ENCODE measurements around the gene RICTOR.
"Not testable (repeated sequence)": the region's sequence is repeated elsewhere in the genome, so short reads cannot be mapped to it uniquely, and the experiment has no call there.

The RICTOR gene

DNA sequence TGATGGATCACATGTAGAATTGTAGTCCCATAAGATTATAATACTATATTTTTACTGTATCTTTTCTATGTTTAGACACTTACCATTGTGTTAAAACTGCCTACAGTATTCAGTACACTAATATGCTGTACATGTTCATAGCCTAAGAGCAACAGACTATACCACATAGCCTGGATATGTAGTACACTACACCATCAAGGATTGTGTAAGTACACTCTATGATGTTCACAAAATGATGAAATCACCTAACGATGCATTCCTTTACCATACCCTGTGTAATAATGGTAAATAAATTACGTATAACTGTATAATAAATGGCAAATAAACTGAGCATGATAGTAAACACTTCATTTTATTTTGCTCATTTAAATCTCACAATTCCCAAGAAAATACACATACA lies 60.3 kb downstream of the RICTOR start:
- no peak for DNase-seq (ENCODE audit: low spot score)

DNA sequence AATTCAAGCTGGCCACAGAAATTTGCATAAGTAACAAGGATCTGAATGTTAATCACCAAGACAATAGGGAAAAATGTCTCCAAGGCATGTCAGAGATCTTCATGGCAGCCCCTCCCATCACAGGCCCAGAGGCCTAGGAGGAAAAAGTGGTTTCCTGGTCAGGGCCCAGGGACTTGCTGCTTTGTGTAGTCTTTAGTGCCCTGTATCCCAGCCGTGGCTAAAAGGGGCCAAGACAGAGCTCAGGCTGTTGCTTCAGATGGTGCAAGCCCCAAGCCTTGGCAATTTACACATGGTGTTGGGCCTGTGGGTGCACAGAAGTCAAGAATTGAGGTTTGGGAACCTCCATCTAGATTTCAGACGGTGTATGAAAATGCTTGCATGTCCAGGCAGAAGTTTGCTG lies 63.2 kb downstream of the RICTOR start:
- DNase-seq (ENCODE audit: low spot score) = not testable (repeated sequence)

DNA sequence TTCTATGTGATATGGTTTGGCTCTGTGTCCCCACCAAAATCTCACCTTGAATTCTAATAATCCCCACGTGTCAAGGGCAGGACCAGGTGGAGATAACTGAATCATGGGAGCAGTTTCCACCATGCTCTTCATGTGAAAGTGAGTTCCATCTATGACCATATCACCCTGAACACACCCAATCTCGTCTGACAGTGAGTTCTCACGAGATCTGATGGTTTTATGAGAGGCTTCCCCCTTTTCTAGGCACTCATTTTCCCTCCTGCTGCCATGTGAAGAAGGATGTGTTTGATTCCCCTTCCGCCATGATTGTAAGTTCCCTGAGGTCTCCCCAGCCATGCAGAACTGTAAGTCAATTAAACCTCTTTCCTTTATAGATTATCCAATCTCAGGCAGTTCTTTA lies 64.2 kb downstream of the RICTOR start:
- DNase-seq (ENCODE audit: low spot score) = no peak

DNA sequence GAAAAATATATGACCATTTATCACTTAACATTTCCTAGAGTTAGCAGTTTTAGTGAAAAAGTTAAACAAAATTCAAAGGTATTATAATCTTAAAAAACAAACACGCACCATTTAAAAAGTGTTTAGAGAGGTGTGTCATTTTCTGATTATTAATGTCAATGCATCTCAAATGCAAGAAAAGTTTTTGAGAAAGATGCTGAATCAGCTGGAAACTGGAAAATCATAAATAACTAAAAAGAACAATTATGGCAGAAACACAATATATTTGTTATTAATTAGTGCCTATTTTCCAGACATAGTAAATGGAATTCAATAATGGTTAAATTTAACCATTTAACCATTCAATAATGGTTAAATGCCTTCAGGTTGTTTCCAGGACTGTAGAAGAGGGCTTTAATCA lies 64.9 kb downstream of the RICTOR start:
- no peak for DNase-seq (ENCODE audit: low spot score)

DNA sequence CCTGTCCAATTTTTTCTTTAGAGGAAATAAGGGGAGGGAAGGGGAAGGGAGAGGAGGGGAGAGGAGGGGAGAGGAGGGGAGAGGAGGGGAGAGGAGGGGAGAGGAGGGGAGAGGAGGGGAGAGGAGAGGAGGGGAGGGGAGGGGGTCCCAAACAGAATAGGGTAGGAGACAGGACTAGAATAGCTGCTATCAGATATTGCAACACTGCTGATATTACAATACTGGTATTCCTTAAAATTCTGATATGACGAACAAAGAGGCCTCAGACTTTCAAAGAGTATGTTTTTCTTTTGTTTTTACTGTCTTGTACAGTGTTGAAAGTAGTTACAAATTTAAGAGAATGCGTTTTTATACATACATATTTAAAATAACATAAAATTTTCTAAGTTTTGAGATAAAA lies 67.5 kb downstream of the RICTOR start:
- no peak for DNase-seq (ENCODE audit: low spot score)

DNA sequence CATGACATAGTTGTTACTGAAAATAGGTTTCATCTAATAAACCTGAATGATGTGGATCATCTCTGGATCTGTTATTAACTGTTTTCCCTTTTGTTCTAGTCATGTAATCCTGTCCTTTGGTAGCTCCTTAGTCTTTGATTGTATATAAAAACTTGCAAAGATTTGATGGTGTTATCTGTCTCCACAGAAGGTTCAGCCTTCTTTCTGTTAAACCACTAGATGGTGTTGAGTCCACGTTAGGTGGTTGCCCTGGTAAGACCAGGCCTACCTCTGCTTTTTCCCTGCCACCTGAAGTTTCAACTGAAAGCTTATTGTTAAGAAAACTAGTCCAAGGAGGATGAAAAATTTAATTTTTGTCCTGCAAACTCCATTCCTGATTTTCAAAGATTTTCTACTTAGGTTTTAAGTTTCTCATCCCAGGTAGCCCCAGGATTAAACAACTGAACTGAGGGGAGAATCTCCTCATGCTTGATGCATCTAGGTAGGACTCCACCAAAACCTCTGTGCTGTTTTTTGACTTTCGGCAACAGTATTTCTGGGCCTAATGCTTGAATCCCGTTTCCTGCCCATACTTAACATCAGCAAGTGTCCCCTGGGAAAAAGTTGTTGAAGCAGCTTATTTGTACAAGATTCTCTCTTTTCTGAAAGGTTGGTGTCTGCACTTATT lies 68.5 kb downstream of the RICTOR start:
- peak; percentile 24 for DNase-seq (ENCODE audit: low spot score)

DNA sequence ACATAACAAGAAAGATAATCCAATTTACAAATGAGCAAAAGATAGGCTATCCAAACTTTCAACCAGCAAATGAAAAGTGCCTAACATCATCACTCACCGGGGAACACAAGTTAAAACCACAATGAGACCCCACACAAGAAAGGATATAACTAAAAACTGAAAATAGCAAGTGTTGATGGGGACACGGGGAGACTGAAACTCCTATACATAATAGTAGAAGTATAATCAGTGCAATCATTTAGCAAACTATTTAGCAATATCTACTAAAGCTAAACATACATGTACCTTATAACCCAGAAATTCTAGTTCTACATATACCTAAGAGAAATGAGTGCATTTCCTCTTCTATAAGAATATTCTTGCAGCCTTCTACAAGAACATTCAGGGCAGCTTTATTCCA lies 72.5 kb downstream of the RICTOR start:
- DNase-seq (ENCODE audit: low spot score) = no peak

DNA sequence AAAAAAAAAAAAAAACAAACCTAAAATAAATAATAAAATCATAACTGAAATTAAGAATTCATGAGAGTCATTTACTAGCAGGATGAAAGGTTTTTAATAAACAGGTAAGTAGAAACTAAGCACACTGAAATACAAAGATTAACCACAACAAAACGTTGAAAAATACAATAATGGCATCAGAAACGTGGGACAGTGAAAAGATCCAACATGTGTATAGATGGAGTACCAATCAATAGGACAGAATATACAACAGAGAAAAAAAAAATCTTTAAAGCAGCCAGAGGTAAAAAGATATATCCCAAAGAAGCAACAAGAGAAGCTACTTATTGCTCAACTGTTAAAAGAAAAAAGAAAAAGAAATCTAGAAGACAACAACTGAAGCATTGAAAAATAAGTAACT lies 75.2 kb downstream of the RICTOR start:
- DNase-seq (ENCODE audit: low spot score) = no peak

DNA sequence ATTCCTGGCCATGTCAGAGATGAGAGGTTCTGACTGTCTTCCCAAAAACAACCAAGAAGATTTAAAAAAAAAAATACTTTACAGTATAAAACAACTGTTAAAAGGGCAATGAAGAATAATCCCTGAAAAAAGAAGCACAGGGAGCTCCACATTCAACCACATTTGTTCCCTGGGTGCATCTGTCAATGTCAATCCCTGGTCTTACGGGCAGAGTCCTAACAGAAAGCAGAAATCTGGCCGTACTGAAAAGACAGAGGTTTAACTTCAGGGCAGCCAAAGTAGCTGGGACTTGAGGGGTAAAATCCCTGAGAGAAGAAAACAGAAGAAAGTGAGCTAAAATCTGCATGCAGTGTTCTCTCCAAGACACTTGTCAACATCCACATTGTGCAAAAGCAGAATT lies 76.6 kb downstream of the RICTOR start:
- no peak for DNase-seq (ENCODE audit: low spot score)

DNA sequence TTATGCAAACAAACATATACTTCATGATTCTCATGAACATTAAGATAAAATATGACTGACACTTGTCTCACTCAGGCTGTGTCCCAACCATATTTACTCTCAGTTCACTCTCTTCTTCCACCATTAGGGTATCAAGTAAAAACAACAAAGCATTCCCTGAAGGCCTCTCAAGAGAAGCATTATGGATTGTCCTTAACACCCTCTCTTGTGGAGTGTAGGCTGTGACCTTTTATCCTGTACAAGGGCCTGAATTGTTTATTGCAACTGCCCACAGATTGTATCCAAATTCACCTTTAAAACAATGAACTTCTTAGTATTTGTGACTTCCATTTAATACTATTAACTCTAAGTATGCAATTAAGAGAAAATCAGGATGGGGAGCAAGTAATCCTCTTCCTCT lies 78.1 kb downstream of the RICTOR start:
- no peak for DNase-seq (ENCODE audit: low spot score)

DNA sequence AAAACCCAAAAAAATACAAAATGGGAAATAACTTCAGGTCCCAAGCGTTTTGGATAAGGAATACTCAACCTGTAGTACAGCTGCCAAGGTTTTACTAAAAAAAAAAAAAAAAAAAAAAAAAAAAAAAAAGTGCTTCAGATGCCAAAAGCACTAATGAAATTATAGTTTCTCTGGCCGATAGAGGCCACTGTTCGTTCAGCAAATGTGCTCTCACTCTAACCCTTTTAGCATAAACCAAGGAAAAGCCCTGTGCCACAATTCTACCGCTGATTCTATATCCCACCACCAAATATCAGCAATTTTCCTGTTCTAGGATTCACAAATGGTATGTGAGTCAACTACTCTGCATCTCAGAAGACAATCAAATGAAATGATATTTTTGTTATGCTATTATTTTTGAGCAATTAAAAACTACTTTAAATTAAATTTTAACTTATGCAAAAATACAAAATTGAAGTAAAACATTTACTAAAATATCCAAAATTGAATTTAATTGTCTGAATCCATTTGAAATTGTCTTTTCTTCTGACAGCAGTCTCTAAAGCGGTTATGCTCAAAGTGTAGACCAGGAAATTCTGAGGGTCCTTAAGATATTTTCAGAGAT lies 79.8 kb downstream of the RICTOR start:
- peak; percentile 36 for DNase-seq (ENCODE audit: low spot score)

DNA sequence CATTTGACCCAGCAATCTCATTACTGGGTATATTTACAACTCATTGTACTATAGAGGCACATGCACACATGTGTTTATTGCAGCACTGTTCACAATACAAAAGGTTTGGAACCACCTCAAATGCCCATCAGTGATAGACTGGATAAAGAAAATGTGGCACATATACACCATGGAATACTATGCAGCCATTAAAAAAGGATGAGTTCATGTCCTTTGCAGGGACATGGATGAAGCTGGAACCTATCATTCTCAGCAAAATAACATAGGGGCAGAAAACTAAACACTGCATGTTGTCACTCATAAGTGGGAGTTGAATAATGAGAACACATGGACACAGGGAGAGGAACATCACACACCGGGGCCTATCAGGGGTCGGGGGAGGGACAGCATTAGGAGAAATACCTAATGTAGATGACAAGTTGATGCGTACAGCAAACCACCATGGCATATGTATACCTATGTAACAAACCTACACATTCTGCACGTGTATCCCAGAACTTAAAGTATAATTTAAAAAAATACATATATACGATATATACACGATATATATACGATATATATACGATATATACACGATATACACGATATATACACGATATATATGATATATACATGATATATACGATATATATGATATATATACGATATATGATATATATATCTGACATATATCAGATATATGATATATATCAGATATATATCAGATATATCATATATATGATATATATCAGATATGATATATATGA lies 84.1 kb downstream of the RICTOR start:
- DNase-seq (ENCODE audit: low spot score) = not testable (repeated sequence)

DNA sequence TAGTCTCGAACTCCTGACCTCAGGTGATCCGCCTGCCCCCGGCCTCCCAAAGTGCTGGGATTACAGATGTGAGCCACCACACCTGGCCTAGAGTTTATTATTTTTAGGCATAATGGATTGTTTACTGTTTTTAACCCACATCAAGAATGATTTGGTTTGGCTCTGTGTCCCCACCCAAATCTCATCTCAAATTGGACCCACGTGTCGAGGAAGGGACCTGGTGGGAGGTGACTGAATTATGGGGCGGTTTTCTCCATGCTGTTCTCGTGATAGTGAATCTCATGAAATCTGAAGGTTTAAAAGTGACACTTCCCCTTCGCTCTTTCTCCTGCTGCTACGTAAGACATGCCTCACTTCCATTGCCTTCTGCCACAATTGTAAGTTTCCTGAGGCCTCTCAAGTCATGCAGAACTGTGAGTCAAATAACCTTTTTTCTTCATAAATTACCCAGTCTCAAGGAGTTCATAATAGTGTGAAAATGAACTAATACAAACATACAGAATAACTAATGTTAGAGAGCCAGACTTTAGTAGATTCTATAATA lies 88.2 kb downstream of the RICTOR start:
- no peak for DNase-seq (ENCODE audit: low spot score)

DNA sequence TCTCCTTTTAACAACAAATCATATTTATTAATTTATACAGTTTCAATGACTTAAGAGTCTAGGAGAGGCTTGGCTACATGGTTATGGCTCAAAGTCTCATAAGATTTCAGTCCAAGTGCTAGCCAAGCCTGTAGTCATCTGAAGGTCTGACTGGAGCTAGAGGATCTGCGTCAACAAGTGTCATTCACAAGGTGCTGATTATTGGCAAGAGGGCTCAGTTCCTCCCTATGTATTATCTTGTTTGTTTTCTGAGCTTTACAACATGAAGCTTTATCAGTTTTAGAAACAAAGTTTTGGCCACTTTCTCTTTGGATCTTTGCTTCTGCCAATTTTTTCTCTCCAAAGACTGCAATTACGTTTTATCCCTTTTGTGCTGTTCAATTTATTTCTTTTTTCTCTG lies 94.7 kb downstream of the RICTOR start:
- no peak for DNase-seq (ENCODE audit: low spot score)

DNA sequence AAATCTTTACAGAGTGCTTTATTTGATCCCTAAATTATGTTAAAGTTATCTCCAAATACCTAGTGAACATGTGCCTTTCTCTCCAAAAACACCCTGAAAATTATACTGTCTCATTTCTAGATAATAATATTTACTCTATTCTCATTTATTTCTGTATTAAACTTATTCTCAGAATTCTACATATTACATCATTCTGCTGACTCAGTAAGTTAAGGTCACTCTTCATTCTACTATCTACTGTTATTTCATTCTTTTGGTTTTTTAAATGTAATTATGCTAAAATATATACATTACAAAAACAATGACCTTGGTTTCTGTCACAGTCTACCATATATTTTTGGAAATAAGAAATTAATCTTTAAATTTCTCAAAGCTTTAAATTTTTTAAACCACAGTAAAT lies 96.2 kb downstream of the RICTOR start:
- no peak for DNase-seq (ENCODE audit: low spot score)

DNA sequence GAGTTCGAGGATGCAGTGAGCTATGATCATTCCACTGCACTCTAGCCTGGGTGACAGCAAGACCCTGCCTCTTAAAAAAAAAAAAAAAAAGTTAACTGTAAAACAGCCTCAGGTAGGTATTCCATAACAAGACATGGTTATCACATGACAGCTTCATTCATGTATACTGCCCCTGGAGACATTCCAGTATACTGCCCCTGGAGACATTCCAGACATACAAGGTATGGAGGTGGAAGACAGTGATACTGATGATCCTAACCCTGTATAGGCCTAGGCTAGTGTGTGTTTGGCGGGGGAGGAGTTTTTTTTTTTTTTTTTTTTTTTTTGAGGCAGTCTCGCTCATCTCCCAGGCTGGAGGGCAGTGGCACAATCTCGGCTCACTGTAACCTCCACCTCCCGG lies 105.5 kb downstream of the RICTOR start:
- no peak for DNase-seq (ENCODE audit: low spot score)

DNA sequence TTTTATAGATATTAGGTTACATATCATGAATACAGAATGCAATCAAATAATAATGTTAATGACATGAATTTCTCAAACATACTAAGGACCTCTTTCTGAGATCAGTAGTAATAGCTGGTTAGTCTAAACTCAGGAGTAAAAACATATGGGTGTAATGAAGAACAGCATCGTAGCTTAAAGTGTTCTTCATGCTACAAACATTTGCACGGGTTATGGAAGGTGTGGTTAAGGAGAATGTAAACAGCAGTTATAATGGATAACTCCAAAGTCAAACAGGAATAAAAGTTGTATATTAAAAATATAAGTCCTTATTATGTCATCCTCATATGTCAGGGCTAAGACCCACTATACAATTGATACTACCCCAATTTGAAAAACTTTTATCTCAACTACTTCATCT lies 112.5 kb downstream of the RICTOR start:
- DNase-seq (ENCODE audit: low spot score) = no peak

DNA sequence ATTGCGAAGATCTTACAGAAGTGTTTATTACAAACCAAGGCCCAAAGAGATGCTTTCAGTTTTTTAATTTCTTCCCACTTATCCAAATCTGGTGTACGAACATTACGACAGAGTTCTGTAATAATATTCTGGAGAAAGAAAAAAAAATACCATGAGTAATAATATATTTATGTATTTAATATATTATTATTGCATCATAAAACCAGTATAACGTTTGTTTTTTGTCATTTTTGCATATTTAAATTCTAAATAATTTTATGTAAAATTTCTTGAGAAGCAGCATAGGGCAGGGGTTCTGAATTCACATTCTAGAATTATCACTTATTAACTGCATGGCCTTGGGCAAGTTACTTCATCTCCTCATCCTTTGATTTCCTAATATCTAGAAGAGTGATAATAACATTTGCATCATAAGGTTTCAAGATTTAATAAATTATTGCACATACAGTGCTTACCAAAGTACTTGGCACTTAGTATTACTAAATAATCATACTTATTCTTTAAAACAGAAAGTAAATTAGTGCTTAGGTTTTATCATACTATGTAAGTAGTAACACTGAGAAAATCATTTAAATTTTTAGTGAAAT lies 120.7 kb downstream of the RICTOR start:
- no peak for DNase-seq (ENCODE audit: low spot score)

DNA sequence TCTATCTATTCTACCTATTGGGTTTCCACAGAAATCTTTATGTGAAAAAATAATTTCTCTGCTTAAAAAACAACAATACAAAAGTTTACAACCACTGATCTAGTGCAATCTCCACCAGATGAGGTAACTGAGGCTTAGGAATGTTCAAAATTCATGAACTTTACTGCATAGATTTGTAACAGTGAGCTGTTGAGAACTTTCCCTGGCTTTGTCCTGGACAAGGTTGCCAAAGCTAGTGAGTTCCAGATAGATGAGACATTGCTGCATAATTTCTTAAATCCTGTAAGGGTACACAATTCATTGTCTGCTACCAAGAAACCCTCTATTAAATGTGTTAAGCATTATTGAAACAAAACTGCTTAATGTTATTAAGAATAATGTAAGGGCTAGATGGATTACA lies 125.7 kb downstream of the RICTOR start:
- DNase-seq (ENCODE audit: low spot score) = no peak

DNA sequence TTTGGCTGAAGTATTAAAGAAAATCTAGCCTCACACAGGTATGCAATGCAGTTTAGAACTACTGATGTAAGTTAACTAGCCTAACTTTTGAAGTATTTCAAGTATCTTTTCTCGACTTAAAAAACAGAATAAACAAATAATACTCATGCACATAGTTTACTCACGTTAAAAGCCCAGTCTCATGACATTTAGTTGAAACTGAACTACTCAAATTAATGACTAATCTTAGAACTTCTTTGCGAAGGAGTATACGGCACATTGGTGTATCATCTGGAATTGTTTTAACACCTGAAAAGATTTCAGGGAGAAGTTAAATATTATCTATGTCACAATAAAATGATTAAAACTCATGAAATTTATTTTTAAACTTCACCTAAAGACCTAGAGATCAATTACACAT lies 129.9 kb downstream of the RICTOR start:
- no peak for DNase-seq (ENCODE audit: low spot score)

DNA sequence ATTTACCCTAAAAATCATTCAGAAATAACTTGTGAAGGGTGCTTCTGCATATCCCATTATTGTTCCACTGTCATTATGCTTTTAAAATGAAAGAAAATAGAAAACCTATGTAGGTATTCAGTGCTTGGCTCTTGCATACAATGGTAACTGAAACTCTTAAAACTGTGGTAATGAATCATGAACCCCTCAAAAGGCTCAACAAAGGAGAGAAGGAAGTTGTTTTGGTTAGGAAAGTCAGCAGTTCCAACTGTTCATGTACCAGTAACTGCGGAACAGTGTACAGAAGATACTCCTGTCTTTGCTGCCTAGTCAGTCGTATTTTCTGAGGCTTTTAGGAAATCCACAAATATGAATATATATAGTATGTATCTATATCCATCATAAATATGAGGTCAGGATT lies 132.3 kb downstream of the RICTOR start:
- no peak for DNase-seq (ENCODE audit: low spot score)

DNA sequence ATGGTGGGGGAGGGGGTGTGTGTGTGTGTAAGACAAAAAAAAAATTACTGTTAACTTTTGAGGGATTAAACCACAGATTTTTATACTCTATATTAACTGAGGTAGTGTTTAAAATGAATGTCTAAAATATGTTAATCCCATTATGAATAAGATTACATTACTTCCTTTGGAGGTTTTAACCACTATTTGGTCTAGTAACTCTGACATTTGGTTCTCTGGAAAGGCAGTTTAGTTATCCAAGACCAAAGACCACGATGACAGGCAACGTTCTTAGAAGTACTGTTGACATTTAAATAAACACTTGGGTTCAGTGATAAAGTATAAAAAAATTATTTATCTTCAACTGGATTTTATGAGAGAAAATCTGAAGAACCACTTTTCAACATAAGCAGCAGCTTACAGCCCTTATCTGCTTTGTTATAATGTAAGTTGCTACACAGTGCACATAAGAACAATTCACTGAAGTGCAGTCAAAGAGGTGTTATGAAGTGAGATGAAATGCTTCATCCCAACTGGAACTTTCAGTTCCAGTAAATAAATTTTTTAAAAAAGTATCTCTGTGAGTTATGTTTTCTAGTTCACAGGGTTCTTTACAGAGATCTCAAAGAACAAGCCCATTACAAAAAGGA lies 133.9 kb downstream of the RICTOR start:
- no peak for DNase-seq (ENCODE audit: low spot score)

All from CD4-positive, alpha-beta T cell treated with Interleukin-6 at 100 ng/mL for 8 hours (primary cell).